K562 (cell line): ENCODE data around the gene CLDN14. TPM values are rescaled to one million over a fixed set of nuclear protein-coding genes. Genes with fewer than 3 reads are reported as not detected.

Source experiments
- ATAC-seq: fragments of 200-7000 bp; cut with Tn5 transposase; 3 replicates; pipeline ENCODE4 v1.9.1; 2020; ENCODE audit warnings: moderate library complexity
- BruUV-seq: library from RNA; stranded (reverse); fragments of 400-500 nt; replicated peaks from 2 replicates; lab custom pipeline; 2021; lab: Mats Ljungman, UMichigan
- CTCF ChIA-PET: fragments of 300-600 bp; formaldehyde crosslinking; extraction: SDS; loops from one replicate; lab custom pipeline; 2021; ENCODE audit warnings: low intra/inter-chr PET ratio; lab: Yijun Ruan, JAX
- POLR2A ChIA-PET: fragments of 300-600, 350-650 bp; sonication (Branson Sonifier 250); formaldehyde crosslinking; extraction: SDS; loops from one replicate; lab custom pipeline; 2021; ENCODE audit warnings: antibody characterized with exemption, inconsistent platforms; lab: Yijun Ruan, JAX
- DNase-seq, 4 experiments: peaks; one replicate each; pipeline versions ENCODE4 v3.0.0 to v3.0.0-alpha.2; 2011 to 2018; ENCODE audit warnings: low spot score in 3 of 4, mixed read lengths in 3 of 4; ENCODE audit errors: extremely low read depth in 1 of 4
- FAIRE-seq: peaks from 2 replicates; lab custom pipeline; 2011; peaks lifted over from hg19 to GRCh38; lab: Jason Lieb, UNC
- H2AFZ ChIP-seq: 2 replicates; pipeline ENCODE4 v1.6.0; 2011; ENCODE audit warnings: low read depth, low read length, control low read depth, inconsistent platforms
- H3K27ac ChIP-seq: fragments of 200-600 bp; 3 replicates; pipeline ENCODE4 v1.8.0; 2011; ENCODE audit warnings: low read depth, mild to moderate bottlenecking, control low read depth, inconsistent platforms, low read length, moderate library complexity, mixed read lengths; ENCODE audit errors: extremely low read depth
- H3K27me3 ChIP-seq, 2 experiments: fragments of 300-600 bp in 1 of 2; 2 replicates in 1 of 2; 3 replicates in 1 of 2; pipeline versions ENCODE4 v1.6.0 to v1.8.0; 2011; ENCODE audit warnings: inconsistent platforms in 2 of 2, low read length in 2 of 2, mild to moderate bottlenecking in 1 of 2, mixed read lengths in 1 of 2, moderate library complexity in 1 of 2; ENCODE audit not compliant: control insufficient read depth in 2 of 2, insufficient read depth in 2 of 2
- H3K36me3 ChIP-seq: fragments of 300-600 bp; 3 replicates; pipeline ENCODE4 v1.8.0; 2011; ENCODE audit warnings: mild to moderate bottlenecking, low read length, inconsistent platforms; ENCODE audit not compliant: control insufficient read depth, insufficient read depth
- H3K4me1 ChIP-seq, 2 experiments: fragments of 200-600 bp in 1 of 2; replicated peaks in 1 of 2; 2 replicates in 1 of 2; 3 replicates in 1 of 2; pipeline versions ENCODE4 v1.5.1 to v1.8.0; 2011; ENCODE audit warnings: inconsistent platforms in 2 of 2, low read length in 2 of 2, mild to moderate bottlenecking in 1 of 2, mixed read lengths in 1 of 2, moderate library complexity in 1 of 2; ENCODE audit not compliant: control insufficient read depth in 2 of 2, insufficient read depth in 2 of 2
- H3K4me2 ChIP-seq: 2 replicates; pipeline ENCODE4 v1.6.1; 2011; ENCODE audit warnings: low read length, control low read depth, inconsistent platforms, mixed read lengths; ENCODE audit not compliant: insufficient read depth
- H3K4me3 ChIP-seq: fragments of 200-600 bp; sonication (generic), shearing (Covaris generic); 2 replicates; pipeline ENCODE4 v1.5.1; 2016; ENCODE audit warnings: control low read depth, inconsistent platforms
- H3K79me2 ChIP-seq: fragments of 200-600 bp; 3 replicates; pipeline ENCODE4 v1.8.0; 2011; ENCODE audit warnings: low read length, inconsistent platforms; ENCODE audit not compliant: control insufficient read depth, insufficient read depth
- H3K9ac ChIP-seq, 2 experiments: 2 replicates each; pipeline versions ENCODE4 v1.6.0 to v1.6.1; 2011; ENCODE audit warnings: low read depth in 2 of 2, low read length in 2 of 2, control low read depth in 1 of 2, inconsistent platforms in 1 of 2, mild to moderate bottlenecking in 1 of 2, mixed read lengths in 1 of 2; ENCODE audit not compliant: insufficient read depth in 1 of 2
- H3K9me1 ChIP-seq: one replicate; pipeline ENCODE4 v1.6.0; 2011; ENCODE audit warnings: inconsistent platforms, mild to moderate bottlenecking, low read length, moderate library complexity; ENCODE audit not compliant: control insufficient read depth, insufficient read depth
- H3K9me3 ChIP-seq: replicated peaks from 2 replicates; pipeline ENCODE4 v1.5.1; 2011; ENCODE audit warnings: low read depth, low read length, inconsistent platforms; ENCODE audit not compliant: control insufficient read depth, insufficient read depth
- H4K20me1 ChIP-seq: replicated peaks from 2 replicates; pipeline ENCODE4 v1.6.1; 2011; ENCODE audit warnings: low read length, inconsistent platforms, mixed read lengths; ENCODE audit not compliant: control insufficient read depth, insufficient read depth
- ETV6 ChIP-seq, 3 experiments: fragments of 150-350 bp in 1 of 3; sonication (generic) in 1 of 3; formaldehyde crosslinking in 1 of 3; IDR thresholded peaks; 2 replicates each; pipeline versions ENCODE4 v1.6.1 to v1.8.0; 2014 to 2022; ENCODE audit warnings: borderline replicate concordance in 2 of 3, low read depth in 2 of 3, antibody characterized with exemption in 1 of 3, low read length in 1 of 3, mild to moderate bottlenecking in 1 of 3, missing genetic modification reagents in 1 of 3
- ZNF134 ChIP-seq: fragments of 250-450 bp; sonication (Bioruptor Pico); conservative IDR thresholded peaks from 2 replicates; pipeline ENCODE4 v1.4.0; 2020
- WGBS: fragments of 100-300 bp; shearing (Covaris generic); methylation state at CpG from one replicate; pipeline ENCODE4 v1.1.6; 2016; ENCODE audit warnings: low coverage, mixed read lengths; ENCODE audit not compliant: insufficient coverage; ENCODE audit errors: missing lambda C conversion rate; 5-methylcytosine and 5-hydroxymethylcytosine counted together
- in situ Hi-C: fragments of 300-500 bp; cut with MboI; formaldehyde crosslinking; loops from 4 replicates; pipeline ENCODE4 v1.15.0; 2018; ENCODE audit warnings: inconsistent platforms, mixed read lengths
- intact Hi-C: fragments of 100-400 bp; cut with micrococcal nuclease; formaldehyde crosslinking; loops from 2 replicates; pipeline ENCODE4 v1.14.2; 2022
- polyA plus RNA-seq, 8 experiments: library from polyadenylated mRNA; depleted of rRNA in 4 of 8; stranded (reverse) in 5 of 8; unstranded in 3 of 8; fragments of >200 nt; fragmentation: Nextera tagmentation in 2 of 8; fragmentation: Illumina TruSeq in 1 of 8; extraction: Ambion mirVana in 2 of 8; extraction: Trizol in 1 of 8; gene quantifications; 2 replicates each; pipeline versions ENCODE4 v1.2.1 to v1.2.3, GENCODE V29; 2011 to 2014; ENCODE audit warnings: inconsistent platforms in 1 of 8, missing spikeins in 1 of 8
- total RNA-seq, 7 experiments: library from RNA; depleted of rRNA in 6 of 7; stranded (reverse); fragments of >200 nt in 6 of 7; fragmentation: Illumina TruSeq in 2 of 7; extraction: Trizol in 2 of 7; gene quantifications; 2 replicates each; pipeline versions ENCODE4 v1.2.1 to v1.2.3, GENCODE V29; 2011 to 2021; ENCODE audit warnings: low replicate concordance in 1 of 7

The CLDN14 gene
- total and polyA plus RNA-seq, 9 of the 15 experiments (the other 6 are each of a cell fraction or from before 2014, with no cell fraction given) = not detected

GRCh38 chr21:36423771-36424433 lies 56.0 kb downstream of the CLDN14 start:
- intact Hi-C loops = loop anchor here (5.0 kb wide), 3 partner anchors 48 to 78 kb away; no protein-coding TSS in a partner anchor

More at GRCh38 chr21:36423771-36424433, 56.0 kb downstream of the CLDN14 start:
- WGBS = 64% methylated on average over 12 of the region's 12 CpGs
- Histone ChIP-seq H3K9me3 (no peaks in the 10 kb centered on the region), H3K4me1 (peaks cover 9 to 15% of the 10 kb centered on the region in 2 experiments; a peak in 4 of 5 replicates), H3K9ac (no peak overlapping the region), H3K4me2 (no peak overlapping the region), H3K36me3 (0 out of 3 replicates have a peak, but pooled peaks cover 4% of the 10 kb centered on the region), H3K4me3 (no peak overlapping the region), H2AFZ (no peak overlapping the region), H3K79me2 (no peaks in the 10 kb centered on the region), H4K20me1 (peaks cover 14% of the 10 kb centered on the region), H3K9me1 (peaks cover 10% of the 10 kb centered on the region), H3K27ac (no peak overlapping the region), H3K27me3 (no peaks in the 10 kb centered on the region)
- BruUV-seq = no TSS peak
- FAIRE-seq (no peak), ATAC-seq (no peak), DNase-seq (no peak)
- TF ChIP-seq ETV6 (IDR thresholded peaks at IDR 0.05; ENCODE audit: borderline replicate concordance in 1 of 2, low read depth in 2 of 2, low read length in 1 of 2) (no peak), ETV6 (CRISPR knock-in tag; IDR thresholded peaks at IDR 0.05; ENCODE audit: borderline replicate concordance) (no peak), ZNF134 (CRISPR knock-in tag) (peak; percentile 87)
- ChIA-PET POLR2A (no interaction called here), CTCF (no interaction called here)
- in situ Hi-C loops = no loop called here
